OCI-LY7 (cell line): ENCODE data around the gene MSANTD1.

Source experiments
- CTCF ChIP-seq: fragments of 200-600 bp; sonication (generic); conservative IDR thresholded peaks from 2 replicates; pipeline ENCODE4 v1.5.1; 2014; ENCODE audit warnings: mild to moderate bottlenecking, antibody characterized with exemption, low read length, moderate library complexity, mixed read lengths
- EZH2phosphoT487 ChIP-seq: fragments of 200-600 bp; sonication (generic); IDR thresholded peaks from 2 replicates; pipeline ENCODE4 v1.6.1; 2018; ENCODE audit warnings: low read depth, borderline replicate concordance, mild to moderate bottlenecking, mixed run types, antibody characterized with exemption, low read length, moderate library complexity, mixed read lengths

GRCh38 chr4:3291411-3291968, 42.5 kb downstream of the MSANTD1 start:
- TF ChIP-seq CTCF = no peak
- no peak for TF ChIP-seq EZH2phosphoT487
